Lower leg skin (tissue), 3 donors: Measurements from ENCODE around the gene RHBDD2.

ENCODE experiments used
- CTCF ChIP-seq, 3 donors: fragments of 450-650 bp; IDR thresholded peaks; one replicate each; pipeline ENCODE4 v1.5.1; 2016; ENCODE audit warnings: antibody characterized with exemption in 3 of 3, mild to moderate bottlenecking in 3 of 3, moderate library complexity in 2 of 3
- POLR2A ChIP-seq, 2 donors: fragments of 450-650 bp; IDR thresholded peaks; one replicate each; pipeline ENCODE4 v1.6.1; 2016 to 2017; ENCODE audit warnings: antibody characterized with exemption in 2 of 2, mild to moderate bottlenecking in 1 of 2, moderate library complexity in 1 of 2

DNA sequence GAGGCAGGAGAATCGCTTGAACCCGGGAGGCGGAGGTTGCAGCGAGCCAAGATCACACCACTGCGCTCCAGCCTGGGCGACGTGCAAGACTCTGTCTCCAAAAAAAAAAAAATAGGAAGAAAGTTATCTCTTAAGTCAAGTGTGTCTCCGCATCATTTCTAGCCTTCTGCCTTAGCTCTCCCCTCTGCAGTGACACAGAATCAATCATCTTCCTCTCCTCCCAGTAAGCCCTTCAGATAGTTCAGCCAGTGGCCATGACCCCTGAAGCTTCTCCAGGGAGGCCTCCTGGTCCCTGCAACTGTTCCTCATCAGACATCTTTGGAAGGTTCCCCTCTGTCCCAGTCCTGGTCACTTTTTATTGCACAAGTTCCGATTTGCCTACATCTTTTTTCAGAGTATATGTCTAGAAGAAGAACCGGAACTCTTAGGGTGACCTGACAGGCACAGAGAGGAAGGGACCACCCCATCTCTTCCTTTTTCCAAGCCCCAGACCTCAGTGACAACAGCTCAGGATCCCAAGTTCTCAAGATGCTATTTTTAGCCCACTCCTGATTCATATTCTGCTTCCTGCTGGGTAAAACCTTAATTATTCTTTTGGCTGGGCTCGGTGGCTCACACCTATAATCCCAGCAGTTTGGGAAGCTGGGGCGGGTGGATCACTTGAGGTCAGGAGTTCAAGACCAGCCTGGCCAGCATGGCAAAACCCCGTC, 6.6 kb upstream of the RHBDD2 start:
- TF ChIP-seq CTCF (IDR thresholded peaks at IDR 0.05): no peak
- no peak for TF ChIP-seq POLR2A (IDR thresholded peaks at IDR 0.05)
